Fibroblast of pulmonary artery (primary cell): ENCODE data around the gene ARHGDIA.

ENCODE experiments used
- DNase-seq: peaks from one replicate; pipeline ENCODE4 v3.0.0-alpha.2; 2010; ENCODE audit warnings: low read depth
- H3K4me3 ChIP-seq: replicated peaks from 2 replicates; pipeline ENCODE4 v1.5.1; 2011; ENCODE audit warnings: low read depth, mild to moderate bottlenecking, control low read depth, low read length, moderate library complexity
- TF ChIP-seq, protein P1 (sequence below): IDR thresholded peaks from 2 replicates; pipeline ENCODE4 v1.5.1; 2011; ENCODE audit warnings: mild to moderate bottlenecking, control low read depth, low read length, inconsistent platforms; ENCODE audit errors: missing control alignments

Gene ARHGDIA

DNA sequence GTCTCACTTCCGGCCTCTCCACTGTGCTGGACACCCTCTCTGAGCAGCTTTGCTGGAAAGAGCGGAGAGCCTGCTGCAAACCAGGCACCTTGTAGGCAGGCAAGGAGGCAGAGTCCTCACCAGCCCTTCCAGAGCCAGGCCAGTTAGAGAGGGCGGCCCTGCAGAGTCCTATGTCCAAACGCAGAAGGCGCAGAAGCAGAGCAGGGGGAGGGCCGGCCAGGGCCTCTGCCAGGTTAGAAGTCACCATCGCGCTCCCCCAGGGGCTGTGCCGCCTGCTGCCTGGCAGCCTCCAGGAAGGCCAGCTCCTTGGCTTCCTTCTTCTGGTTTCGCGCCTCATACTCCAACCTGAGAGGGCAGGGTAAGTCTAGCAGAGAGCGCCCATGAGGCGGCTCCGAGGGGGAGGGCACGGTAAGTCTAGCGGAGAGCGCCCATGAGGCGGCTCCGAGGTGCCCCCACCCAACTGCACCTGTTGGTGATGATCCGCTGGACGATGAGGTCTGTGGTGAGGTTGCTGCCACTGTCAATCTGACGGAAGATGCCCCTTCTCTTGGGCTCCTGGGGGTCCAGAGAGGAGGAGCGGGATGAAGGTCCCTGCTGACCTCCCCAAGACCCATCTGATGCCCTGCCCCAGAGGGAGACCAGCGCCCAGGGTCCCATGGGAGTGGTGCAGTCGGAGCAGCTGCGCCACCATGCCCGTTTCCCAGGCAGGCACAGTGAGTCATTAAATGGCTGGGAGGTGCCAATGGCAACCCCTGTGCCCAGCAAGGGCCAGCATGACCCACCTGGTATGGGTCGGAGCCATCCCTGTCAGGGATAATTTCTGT, 33.7 kb upstream of the ARHGDIA start:
- H3K4me3 ChIP-seq, result no peak overlapping the region
- DNase-seq, result no peak
- TF ChIP-seq, protein P1, sequence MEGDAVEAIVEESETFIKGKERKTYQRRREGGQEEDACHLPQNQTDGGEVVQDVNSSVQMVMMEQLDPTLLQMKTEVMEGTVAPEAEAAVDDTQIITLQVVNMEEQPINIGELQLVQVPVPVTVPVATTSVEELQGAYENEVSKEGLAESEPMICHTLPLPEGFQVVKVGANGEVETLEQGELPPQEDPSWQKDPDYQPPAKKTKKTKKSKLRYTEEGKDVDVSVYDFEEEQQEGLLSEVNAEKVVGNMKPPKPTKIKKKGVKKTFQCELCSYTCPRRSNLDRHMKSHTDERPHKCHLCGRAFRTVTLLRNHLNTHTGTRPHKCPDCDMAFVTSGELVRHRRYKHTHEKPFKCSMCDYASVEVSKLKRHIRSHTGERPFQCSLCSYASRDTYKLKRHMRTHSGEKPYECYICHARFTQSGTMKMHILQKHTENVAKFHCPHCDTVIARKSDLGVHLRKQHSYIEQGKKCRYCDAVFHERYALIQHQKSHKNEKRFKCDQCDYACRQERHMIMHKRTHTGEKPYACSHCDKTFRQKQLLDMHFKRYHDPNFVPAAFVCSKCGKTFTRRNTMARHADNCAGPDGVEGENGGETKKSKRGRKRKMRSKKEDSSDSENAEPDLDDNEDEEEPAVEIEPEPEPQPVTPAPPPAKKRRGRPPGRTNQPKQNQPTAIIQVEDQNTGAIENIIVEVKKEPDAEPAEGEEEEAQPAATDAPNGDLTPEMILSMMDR, result no peak

DNA sequence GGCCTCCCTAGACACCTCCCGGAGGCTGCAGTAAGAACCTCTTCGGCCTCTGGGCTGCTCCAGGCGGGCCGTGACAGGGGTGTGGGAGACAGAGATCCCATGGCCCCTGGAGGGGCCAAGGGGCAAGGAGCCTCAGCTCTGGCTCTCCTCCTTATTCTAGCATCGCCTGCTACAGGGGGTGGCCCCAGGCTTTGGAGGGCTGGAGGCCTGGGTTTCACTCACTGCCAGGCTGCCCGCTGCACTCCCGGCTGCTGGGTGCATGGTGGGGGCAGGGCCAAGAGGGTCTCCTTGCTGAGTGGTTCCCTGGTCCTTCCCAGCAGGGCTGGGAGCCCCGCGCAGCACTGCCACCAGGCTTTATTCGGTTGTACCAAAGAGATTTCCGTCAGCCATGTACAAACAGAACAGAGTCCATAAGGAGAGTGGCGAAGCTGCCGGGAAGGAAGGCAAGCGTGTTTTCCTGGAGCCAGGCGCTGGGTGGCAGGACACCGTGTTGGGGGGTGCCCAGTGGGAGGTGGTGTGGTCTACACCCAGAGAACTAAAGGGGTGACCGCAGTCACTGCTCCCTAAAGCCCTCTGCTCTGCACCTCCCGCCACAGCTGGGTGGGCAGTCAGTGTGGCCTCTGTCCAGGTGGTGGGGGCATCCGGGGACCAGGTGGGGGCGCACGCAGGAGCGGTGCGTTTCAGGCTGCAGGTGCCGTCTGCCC, 32.9 kb upstream of the ARHGDIA start:
- TF ChIP-seq, protein P1, result no peak
- DNase-seq, result no peak
- no peak overlapping the region for H3K4me3 ChIP-seq

GRCh38 chr17:81903415-81903831, 32.3 kb upstream of the ARHGDIA start:
- TF ChIP-seq, protein P1, result no peak
- H3K4me3 ChIP-seq, result no peak overlapping the region
- no peak for DNase-seq

- TF ChIP-seq, protein P1, result no peak
- DNase-seq, result no peak
- H3K4me3 ChIP-seq, result no peak overlapping the region
Measured at GRCh38 chr17:81902653-81903414, 31.7 kb upstream of the ARHGDIA start.

- no peak within 1 kb of the TSS for H3K4me3 ChIP-seq
- no peak for DNase-seq
- TF ChIP-seq, protein P1, result no peak
Measured at GRCh38 chr17:81902023-81902652, 31.0 kb upstream of the ARHGDIA start, which contains the start of gene NPB. NPB (plus strand) TSS chr17:81902238; CDS start chr17:81902278, 40 bp downstream.
